MM.1S (cell line): Measurements from ENCODE around the gene MAGI2.

Experiments used
- DNase-seq: peaks from one replicate; pipeline ENCODE4 v3.0.0-alpha.2; 2015
- H2AFZ ChIP-seq: fragments of 300-600 bp; sonication (generic); 2 replicates; pipeline ENCODE4 v1.6.0; 2016; ENCODE audit warnings: antibody characterized with exemption, low read length
- H3F3A ChIP-seq: fragments of 300-600 bp; sonication (generic); 2 replicates; pipeline ENCODE4 v1.6.1; 2016; ENCODE audit warnings: mild to moderate bottlenecking, antibody characterized with exemption, low read length, moderate library complexity, mixed read lengths; ENCODE audit not compliant: insufficient read depth
- H3K27ac ChIP-seq: fragments of 300-600 bp; sonication (generic); 2 replicates; pipeline ENCODE4 v1.5.1; 2016; ENCODE audit warnings: mild to moderate bottlenecking, low read length
- H3K27me3 ChIP-seq: fragments of 300-600 bp; sonication (generic); replicated peaks from 2 replicates; pipeline ENCODE4 v1.6.0; 2016; ENCODE audit warnings: low read length; ENCODE audit not compliant: insufficient read depth
- H3K36me3 ChIP-seq: fragments of 300-600 bp; sonication (generic); replicated peaks from 2 replicates; pipeline ENCODE4 v1.6.1; 2016; ENCODE audit warnings: mild to moderate bottlenecking, low read length, mixed read lengths; ENCODE audit not compliant: insufficient read depth
- H3K4me1 ChIP-seq: fragments of 300-600 bp; sonication (generic); 2 replicates; pipeline ENCODE4 v1.6.1; 2016; ENCODE audit warnings: low read length, mixed read lengths
- H3K4me2 ChIP-seq: fragments of 300-600 bp; sonication (generic); 2 replicates; pipeline ENCODE4 v1.6.0; 2016; ENCODE audit warnings: low read depth, low read length
- H3K4me3 ChIP-seq: fragments of 300-600 bp; sonication (generic); 2 replicates; pipeline ENCODE4 v1.5.1; 2016; ENCODE audit warnings: low read length, mixed read lengths
- H3K79me2 ChIP-seq: fragments of 300-600 bp; sonication (generic); 2 replicates; pipeline ENCODE4 v1.6.1; 2016; ENCODE audit warnings: mixed run types, low read length, mixed read lengths
- H3K9ac ChIP-seq: fragments of 300-600 bp; sonication (generic); 2 replicates; pipeline ENCODE4 v1.6.1; 2016; ENCODE audit warnings: low read length, mixed read lengths
- H3K9me2 ChIP-seq: fragments of 300-600 bp; sonication (generic); replicated peaks from 2 replicates; pipeline ENCODE4 v1.6.1; 2016; ENCODE audit warnings: mild to moderate bottlenecking, low read length, mixed read lengths; ENCODE audit not compliant: insufficient read depth
- H3K9me3 ChIP-seq: fragments of 300-600 bp; sonication (generic); replicated peaks from 2 replicates; pipeline ENCODE4 v1.6.1; 2016; ENCODE audit warnings: mild to moderate bottlenecking, low read length, mixed read lengths; ENCODE audit not compliant: insufficient read depth
- H4K20me1 ChIP-seq: fragments of 300-600 bp; sonication (generic); 2 replicates; pipeline ENCODE4 v1.6.1; 2016; ENCODE audit warnings: mild to moderate bottlenecking, low read length, moderate library complexity, mixed read lengths; ENCODE audit not compliant: insufficient read depth
- CTCF ChIP-seq: fragments of 300-600 bp; sonication (generic); IDR thresholded peaks from 2 replicates; pipeline ENCODE4 v1.5.1; 2016; ENCODE audit warnings: antibody characterized with exemption, low read length, mixed read lengths
- EZH2 ChIP-seq: fragments of 300-600 bp; sonication (generic); optimal IDR thresholded peaks from 2 replicates; pipeline ENCODE3; 2017; ENCODE audit warnings: low read depth, mild to moderate bottlenecking, antibody characterized with exemption, low read length, mixed read lengths
- EZH2phosphoT487 ChIP-seq: fragments of 300-600 bp; sonication (generic); IDR thresholded peaks from 2 replicates; pipeline ENCODE4 v1.6.1; 2018; ENCODE audit warnings: antibody characterized with exemption, low read length

MAGI2 gene

GRCh38 chr7:78011642-78012041 lies 1441.8 kb downstream of the MAGI2 start:
- DNase-seq: no peak
- no peak overlapping the region for H3K4me3 ChIP-seq
- no peak for TF ChIP-seq CTCF
- TF ChIP-seq EZH2: no peak
- no peak for TF ChIP-seq EZH2phosphoT487
- H3F3A ChIP-seq: no peaks in the 10 kb centered on the region
- no peak overlapping the region for H3K27ac ChIP-seq
- H3K4me2 ChIP-seq: no peak overlapping the region
- H2AFZ ChIP-seq: no peak overlapping the region
- H3K9me3 ChIP-seq: no peaks in the 10 kb centered on the region
- H3K4me1 ChIP-seq: no peaks in the 10 kb centered on the region
- H4K20me1 ChIP-seq: no peaks in the 10 kb centered on the region
- H3K9me2 ChIP-seq: no peaks in the 10 kb centered on the region
- no peak overlapping the region for H3K9ac ChIP-seq
- H3K36me3 ChIP-seq: no peaks in the 10 kb centered on the region
- no peaks in the 10 kb centered on the region for H3K27me3 ChIP-seq
- no peaks in the 10 kb centered on the region for H3K79me2 ChIP-seq

GRCh38 chr7:78007231-78007630 lies 1446.2 kb downstream of the MAGI2 start:
- H3K4me3 ChIP-seq: no peak overlapping the region
- no peaks in the 10 kb centered on the region for H3F3A ChIP-seq
- no peak overlapping the region for H3K27ac ChIP-seq
- no peak overlapping the region for H2AFZ ChIP-seq
- no peaks in the 10 kb centered on the region for H3K9me3 ChIP-seq
- no peaks in the 10 kb centered on the region for H3K27me3 ChIP-seq
- no peak overlapping the region for H3K4me2 ChIP-seq
- H3K9me2 ChIP-seq: no peaks in the 10 kb centered on the region
- no peaks in the 10 kb centered on the region for H4K20me1 ChIP-seq
- no peaks in the 10 kb centered on the region for H3K36me3 ChIP-seq
- no peaks in the 10 kb centered on the region for H3K79me2 ChIP-seq
- no peaks in the 10 kb centered on the region for H3K4me1 ChIP-seq
- TF ChIP-seq EZH2 (no peak), EZH2phosphoT487 (no peak), CTCF (no peak)
- H3K9ac ChIP-seq: no peak overlapping the region
- no peak for DNase-seq

DNA sequence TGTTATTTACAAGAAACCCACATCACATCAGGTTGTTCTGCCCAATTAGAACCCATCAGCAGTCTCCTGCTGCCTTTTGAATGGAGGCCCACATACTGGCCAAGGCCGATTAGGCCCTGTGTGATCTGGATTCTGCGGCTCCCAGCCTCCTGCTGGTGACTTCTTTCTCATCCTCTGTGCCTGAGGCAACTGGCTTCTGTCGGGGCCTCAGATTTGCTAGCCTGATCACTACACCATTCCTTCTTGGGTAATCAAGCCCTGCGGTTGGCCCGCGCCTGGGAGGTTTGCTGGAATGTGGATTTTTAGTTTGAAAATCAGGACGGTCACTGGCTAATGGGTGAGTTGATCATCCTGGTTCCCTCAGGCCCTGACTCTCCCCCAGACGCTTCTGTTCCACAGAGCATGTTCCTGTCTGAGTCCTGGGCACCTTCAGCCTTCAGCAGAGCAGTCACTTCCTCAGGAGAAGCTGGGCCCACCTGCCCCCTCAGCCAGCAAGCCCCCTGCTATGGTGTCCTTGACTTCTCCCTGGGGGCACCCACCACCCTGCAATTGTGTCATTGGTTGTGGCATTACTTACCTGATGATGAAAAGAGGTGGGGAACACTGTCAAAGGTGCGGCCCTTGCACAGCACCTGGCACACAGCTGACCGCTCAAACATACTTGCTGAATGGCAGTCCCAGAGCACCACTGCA lies 1447.3 kb downstream of the MAGI2 start:
- Histone ChIP-seq H4K20me1 (no peaks in the 10 kb centered on the region), H3F3A (no peaks in the 10 kb centered on the region), H3K79me2 (no peaks in the 10 kb centered on the region), H3K4me1 (no peaks in the 10 kb centered on the region), H3K9me2 (no peaks in the 10 kb centered on the region), H3K4me3 (no peak overlapping the region), H3K27ac (no peak overlapping the region), H2AFZ (no peak overlapping the region), H3K4me2 (no peak overlapping the region), H3K9me3 (no peaks in the 10 kb centered on the region), H3K36me3 (no peaks in the 10 kb centered on the region), H3K9ac (no peak overlapping the region), H3K27me3 (no peaks in the 10 kb centered on the region)
- no peak for DNase-seq
- no peak for TF ChIP-seq EZH2phosphoT487
- no peak for TF ChIP-seq EZH2
- TF ChIP-seq CTCF: no peak
